Fibroblast of gingiva (primary cell): ENCODE data around the gene DOCK11.
A peak's percentile ranks its signal among the peaks of the same experiment; 100 is the strongest.
"Not testable (repeated sequence)": the region's sequence is repeated elsewhere in the genome, so short reads cannot be mapped to it uniquely, and the experiment has no call there.

ENCODE experiments used
- DNase-seq: peaks from one replicate; pipeline ENCODE4 v3.0.0-alpha.2; 2011; ENCODE audit warnings: low read depth

Gene DOCK11

GRCh38 chrX:118694638-118695037 lies 199.0 kb downstream of the DOCK11 start:
- no peak for DNase-seq

DNA sequence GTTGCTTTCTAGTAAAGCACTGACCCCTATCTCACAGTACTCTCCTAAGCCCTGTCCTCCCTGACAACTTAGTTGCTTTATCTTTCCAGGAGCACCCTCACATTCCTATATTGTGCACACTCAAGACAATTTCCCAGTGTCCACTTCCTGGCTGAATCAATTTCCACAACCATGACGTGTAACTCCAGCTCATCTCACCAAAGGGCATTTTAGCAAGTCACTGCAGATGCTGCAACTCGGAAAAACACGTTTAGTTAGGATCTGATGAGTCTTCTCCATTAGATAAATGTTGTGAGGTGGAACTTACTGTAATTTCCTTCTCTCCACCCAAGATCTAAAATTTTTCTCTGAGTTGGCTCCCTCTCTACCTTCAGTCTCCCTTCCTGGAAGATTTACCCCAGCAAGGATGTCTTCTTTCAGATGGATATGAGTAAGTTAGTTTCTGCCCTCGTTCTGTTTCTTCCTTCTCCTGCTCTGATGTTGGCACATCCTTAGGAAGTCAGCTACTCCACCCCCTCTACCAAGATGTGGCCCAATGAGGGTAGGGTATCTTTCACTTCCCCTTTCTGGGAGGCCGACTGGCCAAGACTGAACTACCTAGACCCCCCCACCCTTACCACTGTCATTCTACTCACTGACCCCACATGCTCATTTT lies 203.0 kb downstream of the DOCK11 start:
- peak; percentile 6 for DNase-seq

DNA sequence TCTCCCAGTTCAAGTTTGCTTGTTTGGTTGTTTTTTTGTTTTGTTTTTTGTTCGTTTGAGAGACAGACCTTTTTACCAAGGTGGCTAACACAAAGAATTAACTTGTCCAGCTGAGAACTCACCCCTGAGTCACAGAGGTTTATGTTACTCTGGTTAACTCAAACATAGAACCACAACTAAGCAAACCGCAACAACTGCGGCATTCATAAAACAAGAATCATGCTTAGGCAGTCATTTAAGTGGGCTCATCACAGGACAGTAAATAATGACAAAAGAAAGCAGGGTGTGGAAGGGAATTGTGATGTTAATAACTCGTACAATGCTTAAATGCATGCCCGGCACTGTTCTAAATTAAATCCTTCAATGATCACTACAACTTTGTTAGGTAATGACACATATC lies 207.1 kb downstream of the DOCK11 start:
- no peak for DNase-seq

GRCh38 chrX:118706681-118707080 lies 211.1 kb downstream of the DOCK11 start:
- DNase-seq, result no peak

GRCh38 chrX:118714521-118714920 lies 218.9 kb downstream of the DOCK11 start:
- no peak for DNase-seq

DNA sequence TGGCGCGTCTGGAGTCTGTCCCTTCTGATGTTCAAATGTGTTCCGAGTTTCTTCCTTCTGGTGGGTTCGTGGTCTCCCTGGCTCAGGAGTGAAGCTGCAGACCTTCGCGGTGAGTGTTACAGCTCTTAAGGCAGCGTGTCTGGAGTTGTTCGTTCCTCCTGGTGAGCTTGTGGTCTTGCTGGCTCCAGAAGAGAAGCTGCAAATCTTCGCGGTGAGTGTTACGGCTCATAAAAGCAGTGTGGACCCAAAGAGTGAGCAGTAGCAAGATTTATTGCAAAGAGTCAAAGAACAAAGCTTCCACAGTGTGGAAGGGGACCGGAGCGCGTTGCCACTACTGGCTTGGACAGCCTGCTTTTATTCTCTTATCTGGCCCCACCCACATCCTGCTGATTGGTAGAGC lies 220.3 kb downstream of the DOCK11 start:
- not testable (repeated sequence) for DNase-seq

DNA sequence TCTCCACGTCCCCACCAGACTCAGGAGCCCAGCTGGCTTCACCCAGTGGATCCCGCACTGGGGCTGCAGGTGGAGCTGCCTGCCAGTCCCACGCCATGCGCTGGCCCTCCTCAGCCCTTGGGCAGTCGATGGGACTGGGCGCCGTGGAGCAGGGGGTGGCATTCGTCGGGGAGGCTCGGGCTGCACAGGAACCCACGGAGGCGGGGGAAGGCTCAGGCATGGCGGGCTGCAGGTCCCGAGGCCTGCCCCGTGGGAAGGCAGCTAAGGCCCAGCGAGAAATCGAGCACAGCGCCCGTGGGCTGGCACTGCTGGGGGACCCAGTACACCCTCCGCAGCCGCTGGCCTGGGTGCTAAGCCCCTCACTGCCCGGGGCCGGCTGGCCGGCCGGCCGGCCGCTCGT lies 221.2 kb downstream of the DOCK11 start:
- not testable (repeated sequence) for DNase-seq

GRCh38 chrX:118717678-118718391 lies 222.2 kb downstream of the DOCK11 start:
- no peak for DNase-seq

- DNase-seq, result no peak
Measured at GRCh38 chrX:118718737-118719136, 223.1 kb downstream of the DOCK11 start.

- DNase-seq, result no peak
Measured at GRCh38 chrX:118720058-118720707, 224.6 kb downstream of the DOCK11 start.

DNA sequence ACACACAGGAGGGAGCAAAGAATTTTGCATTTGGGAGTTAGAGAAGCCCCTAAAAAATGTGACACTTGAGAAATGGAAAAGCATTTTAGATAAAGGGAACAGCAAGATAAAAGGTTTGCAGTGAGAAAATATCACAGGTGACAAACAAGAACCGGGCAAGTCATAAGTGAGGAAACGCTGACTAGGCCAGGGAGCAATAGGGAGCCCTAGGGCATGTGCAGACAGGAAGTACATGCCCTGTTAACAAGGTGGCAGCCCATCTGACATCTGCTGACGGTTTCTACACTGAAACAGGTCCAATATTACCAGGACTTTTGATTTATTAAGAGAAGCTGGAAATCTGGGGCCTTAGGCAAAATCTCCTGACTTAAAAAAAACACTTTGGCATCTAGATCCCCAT lies 227.8 kb downstream of the DOCK11 start:
- no peak for DNase-seq

- no peak for DNase-seq
Measured at GRCh38 chrX:118724365-118724764, 228.8 kb downstream of the DOCK11 start.

GRCh38 chrX:118724775-118725174 lies 229.2 kb downstream of the DOCK11 start:
- peak; percentile 6 for DNase-seq

- DNase-seq, result no peak
Measured at GRCh38 chrX:118726396-118726795, 230.8 kb downstream of the DOCK11 start.

GRCh38 chrX:118726887-118727685 lies 231.5 kb downstream of the DOCK11 start, which contains the start of gene IL13RA1:
IL13RA1 (plus strand) TSS chrX:118727606; CDS start chrX:118727639, 33 bp downstream.
- peak; percentile 80 for DNase-seq

GRCh38 chrX:118727686-118728339 lies 232.2 kb downstream of the DOCK11 start:
- DNase-seq, result peak; percentile 37

DNA sequence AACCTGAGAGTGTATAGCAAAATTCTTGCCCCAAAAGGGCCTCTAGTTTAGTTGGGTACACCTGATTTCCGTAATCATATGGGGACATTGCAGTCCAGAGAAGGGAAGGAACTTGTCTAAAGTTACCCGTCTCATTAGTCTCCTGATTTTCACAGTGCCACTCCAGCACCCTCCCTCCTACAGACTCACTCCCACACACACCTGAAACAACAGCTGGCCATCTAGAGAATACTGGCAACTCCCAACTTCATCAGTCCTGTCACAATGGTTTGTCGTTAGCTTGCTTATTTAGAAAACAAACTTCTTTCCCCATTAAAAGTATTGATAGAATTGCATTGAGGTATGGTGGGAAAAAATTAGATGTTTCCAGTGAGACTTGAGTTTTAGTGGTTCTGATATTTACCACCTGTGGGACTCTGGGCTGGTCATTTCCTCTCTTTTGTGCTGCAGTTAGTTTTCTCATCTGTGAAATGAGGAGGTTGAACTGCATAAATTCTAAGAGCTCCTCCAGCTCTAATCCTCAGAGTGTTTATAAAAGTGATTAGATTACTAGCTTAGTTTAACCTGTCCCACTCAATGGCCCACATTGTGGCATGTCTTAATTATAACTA lies 233.5 kb downstream of the DOCK11 start:
- no peak for DNase-seq

DNA sequence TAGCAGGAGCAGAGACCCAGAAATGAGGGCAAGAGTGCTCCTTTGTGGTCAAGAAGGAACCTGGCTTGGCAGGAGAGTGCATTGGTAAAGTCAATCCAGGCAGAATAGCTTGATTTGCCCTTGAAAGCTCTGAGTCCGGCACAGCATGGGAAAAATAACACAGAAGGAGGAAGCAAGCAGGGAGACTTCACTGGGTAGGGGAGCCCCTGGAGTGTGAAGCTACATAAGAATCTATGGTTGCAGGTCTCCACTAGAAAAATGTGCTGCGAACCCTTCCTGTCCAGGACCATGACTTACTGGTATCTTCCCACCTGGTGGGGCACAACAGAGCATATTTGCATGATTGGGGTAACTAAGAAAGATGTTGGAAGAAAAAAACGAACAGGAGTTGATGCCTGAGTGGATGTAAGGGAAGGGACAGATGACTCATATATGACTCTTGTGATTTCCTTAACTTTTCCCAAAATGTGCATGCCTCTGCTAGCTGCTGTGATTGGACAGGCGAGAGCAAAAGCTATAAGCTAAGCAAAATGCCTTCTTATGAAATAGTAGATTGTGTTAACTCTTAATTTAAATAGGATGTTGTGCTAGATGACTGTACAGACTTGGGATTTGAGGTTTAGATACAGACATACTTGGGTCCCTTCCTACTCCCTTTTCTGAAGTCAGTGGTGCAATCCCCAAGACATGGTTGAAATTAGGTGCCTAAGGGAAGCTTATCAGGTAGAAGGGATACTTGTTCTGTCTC lies 235.1 kb downstream of the DOCK11 start:
- peak; percentile 85 for DNase-seq

DNA sequence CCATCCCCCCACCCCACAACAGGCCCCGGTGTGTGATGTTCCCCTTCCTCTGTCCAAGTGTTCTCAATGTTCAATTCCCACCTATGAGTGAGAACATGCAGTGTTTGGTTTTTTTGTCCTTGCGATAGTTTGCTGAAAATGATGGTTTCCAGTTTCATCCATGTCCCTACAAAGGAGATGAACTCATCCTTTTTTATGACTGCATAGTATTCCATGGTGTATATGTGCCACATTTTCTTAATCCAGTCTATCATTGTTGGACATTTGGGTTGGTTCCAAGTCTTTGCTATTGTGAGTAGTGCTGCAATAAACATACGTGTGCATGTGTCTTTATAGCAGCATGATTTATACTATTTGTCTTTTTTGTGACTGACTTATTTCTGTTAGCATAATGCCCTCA lies 236.9 kb downstream of the DOCK11 start:
- DNase-seq, result not testable (repeated sequence)

DNA sequence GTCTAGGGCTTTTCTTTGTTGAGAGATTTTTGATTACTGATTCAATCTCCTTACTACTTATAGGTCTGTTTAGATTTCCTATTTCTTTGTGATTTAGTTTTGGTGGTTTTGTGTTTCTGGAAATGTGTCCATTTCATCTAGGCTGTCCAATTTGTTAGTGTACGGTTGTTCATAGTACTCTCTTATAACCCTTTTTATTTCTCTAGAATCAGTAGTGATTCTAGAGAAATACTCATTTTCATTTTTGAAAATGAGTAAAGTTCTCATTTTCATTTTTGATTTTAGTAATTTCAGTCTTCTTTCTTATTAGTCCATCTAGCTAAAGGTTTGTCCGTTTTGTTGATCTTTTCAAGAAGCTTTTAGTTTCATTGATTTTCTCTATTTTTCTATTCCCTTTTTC lies 239.3 kb downstream of the DOCK11 start:
- no peak for DNase-seq
